DOHH2 (cell line): ENCODE data around the gene ISCA2.

Source experiments
- EZH2phosphoT487 ChIP-seq: fragments of 200-600 bp; sonication (generic); IDR thresholded peaks from 2 replicates; pipeline ENCODE4 v1.6.1; 2017; ENCODE audit warnings: borderline replicate concordance, mild to moderate bottlenecking, antibody characterized with exemption, low read length, moderate library complexity, mixed read lengths
- TF ChIP-seq, protein P1 (sequence below): fragments of 200-600 bp; sonication (generic); IDR thresholded peaks from one replicate; pipeline ENCODE4 v1.5.1; 2014; ENCODE audit warnings: antibody characterized with exemption, mild to moderate bottlenecking, low read depth, low read length; ENCODE audit not compliant: poor library complexity, severe bottlenecking

DNA sequence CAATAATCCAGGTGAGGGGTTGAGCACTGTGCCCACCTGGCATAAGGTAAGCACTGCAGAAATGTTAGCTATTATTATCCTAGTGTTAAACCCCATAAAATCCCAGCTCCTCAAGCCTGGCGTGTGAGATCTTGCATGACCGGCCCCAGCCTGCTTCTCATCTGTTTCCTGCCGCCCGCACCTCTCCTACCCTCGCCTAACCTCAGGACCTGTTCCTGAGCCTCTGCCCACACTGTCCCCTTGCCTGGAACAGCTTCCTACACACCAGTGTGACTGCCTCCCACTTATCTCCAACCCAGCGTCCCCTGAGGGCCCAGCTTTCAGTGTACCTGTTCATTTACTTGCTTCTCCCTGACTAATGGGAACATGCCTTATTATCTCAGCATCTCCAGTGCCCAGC is 24.7 kb downstream of the ISCA2 start:
- TF ChIP-seq, protein P1, sequence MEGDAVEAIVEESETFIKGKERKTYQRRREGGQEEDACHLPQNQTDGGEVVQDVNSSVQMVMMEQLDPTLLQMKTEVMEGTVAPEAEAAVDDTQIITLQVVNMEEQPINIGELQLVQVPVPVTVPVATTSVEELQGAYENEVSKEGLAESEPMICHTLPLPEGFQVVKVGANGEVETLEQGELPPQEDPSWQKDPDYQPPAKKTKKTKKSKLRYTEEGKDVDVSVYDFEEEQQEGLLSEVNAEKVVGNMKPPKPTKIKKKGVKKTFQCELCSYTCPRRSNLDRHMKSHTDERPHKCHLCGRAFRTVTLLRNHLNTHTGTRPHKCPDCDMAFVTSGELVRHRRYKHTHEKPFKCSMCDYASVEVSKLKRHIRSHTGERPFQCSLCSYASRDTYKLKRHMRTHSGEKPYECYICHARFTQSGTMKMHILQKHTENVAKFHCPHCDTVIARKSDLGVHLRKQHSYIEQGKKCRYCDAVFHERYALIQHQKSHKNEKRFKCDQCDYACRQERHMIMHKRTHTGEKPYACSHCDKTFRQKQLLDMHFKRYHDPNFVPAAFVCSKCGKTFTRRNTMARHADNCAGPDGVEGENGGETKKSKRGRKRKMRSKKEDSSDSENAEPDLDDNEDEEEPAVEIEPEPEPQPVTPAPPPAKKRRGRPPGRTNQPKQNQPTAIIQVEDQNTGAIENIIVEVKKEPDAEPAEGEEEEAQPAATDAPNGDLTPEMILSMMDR, result no peak
- no peak for TF ChIP-seq EZH2phosphoT487
